ENCODE measurements around the gene GRIN3A.
"Not testable (repeated sequence)": the region's sequence is repeated elsewhere in the genome, so short reads cannot be mapped to it uniquely, and the experiment has no call there.

Gene GRIN3A

DNA sequence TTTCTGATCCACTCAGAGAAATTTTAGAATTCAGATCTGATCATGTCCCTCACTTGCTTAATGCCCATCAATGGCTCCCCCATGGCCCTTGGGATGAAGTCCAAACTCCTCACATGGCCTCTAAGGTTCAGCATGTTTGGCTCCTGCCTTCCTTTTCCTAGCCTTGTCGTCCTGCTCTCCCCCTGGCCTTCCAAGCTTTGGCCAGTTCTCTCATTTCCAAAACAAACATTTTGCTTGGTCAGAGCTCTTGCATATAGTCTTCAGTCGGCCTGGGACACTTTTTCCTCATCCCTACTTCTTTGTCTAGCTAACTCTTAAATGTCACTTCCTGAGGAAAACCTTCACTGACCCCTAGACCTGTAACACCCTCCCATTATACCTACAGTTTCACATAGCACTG lies 106.6 kb downstream of the GRIN3A start:
- no peak for DNase-seq

DNA sequence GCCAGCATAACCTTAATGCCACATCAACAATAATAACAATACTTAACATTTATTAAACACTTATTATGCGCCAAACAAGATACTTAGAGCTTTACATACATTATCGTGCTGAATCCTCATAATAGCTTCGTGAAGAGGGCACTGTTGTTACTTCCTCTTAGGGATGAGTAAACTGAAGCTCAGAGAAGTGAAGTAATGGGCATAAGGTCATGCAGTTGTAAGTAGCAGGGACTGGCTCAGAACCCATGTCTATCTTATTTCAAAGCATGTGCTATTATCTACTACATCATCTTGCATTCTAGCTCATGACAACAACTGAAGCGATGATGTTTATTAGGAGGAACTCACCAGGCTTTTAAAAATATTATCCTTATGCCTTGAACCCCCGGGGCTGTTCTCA lies 108.8 kb downstream of the GRIN3A start:
- no peak for DNase-seq

DNA sequence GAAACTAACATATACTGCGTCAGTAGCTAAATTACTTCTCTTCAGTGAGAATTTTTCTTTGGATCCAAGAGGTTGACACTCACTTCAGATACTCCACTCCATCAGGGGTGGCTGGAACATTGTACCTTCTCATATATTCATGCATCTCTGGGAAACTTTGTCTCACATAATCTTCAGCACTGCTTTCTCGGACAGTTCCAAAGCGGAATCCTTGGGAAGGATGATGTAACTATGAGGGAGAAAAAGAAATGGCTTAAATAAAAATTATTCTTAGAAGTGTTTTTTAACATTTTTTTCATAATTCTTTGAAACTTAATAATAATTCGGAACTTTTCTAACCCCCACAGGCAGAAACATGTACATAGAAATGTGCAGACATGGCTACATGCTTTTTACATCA lies 110.3 kb downstream of the GRIN3A start:
- DNase-seq, result no peak

DNA sequence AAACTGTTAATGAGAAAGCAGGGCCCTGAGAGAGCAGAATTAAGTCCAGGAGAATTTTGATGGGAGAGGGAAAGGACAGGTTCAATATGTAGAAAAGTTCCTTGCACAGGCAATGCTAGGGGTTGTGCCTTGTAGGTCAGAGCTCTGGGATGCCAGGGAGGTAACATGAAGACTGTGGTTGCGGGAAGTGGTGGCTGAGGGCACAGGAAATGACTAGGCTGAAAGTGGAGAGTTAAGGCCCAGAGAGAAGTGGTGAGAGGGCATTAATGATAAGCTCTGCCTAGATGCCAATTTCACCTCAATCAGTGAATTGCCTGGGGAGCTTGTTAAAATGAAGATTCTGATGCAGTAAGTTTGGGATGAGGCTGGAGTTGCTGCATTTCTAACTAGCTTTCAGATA lies 112.2 kb downstream of the GRIN3A start:
- DNase-seq, result no peak

DNA sequence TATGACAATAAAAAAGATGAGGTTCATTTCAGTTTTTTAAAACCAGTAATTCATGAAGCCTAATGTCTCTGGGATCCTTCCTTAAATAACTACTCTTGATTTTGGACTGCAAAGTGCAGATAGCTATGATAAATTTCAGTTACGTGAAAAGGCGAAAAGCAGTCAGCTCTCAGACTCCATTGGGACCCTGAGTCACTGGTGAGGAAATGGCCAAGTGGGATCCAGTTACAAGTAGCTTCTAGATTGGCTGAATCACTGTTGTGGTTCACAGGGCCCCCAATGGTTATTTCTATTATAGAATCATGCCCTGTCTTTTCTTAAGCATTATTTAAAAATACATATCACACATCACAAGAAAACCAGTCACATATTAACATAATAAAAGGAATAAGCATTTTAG lies 112.6 kb downstream of the GRIN3A start:
- no peak for DNase-seq

DNA sequence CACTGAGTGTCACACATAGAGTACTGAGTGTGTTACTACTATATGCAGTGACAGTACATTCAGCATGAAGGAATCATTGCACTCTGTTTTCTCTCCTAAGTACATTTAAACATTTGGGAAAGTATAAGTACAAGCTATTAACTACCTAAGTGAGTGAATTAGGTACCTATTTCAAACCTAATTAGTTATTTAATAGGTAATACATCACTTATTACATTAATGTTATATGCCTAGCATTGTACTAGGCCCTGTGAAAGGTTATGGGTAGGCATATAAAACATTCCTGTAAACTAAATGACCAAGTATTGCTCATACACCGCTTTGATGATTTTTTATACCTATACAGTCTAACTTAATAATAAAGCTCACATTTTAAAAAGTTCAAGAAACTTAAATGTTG lies 118.0 kb downstream of the GRIN3A start:
- DNase-seq, result no peak

DNA sequence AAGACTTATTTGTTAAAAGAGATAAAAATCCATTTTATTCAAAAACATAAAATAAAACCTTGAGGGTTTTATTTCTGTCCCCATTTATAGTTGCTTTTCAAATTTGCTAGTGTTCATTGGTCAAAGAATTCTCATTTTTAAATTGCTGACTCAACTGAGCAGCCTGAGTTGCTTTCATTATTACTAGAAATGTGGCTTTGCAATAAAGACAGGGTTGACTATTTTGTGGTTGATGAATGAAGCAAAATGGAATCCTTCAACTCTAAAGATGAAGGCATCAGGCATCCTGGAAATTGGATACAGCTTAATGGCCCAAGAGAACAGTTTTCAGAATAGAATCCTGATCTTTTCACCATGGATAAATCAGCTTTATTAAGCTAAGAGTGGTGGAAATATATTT lies 119.7 kb downstream of the GRIN3A start:
- DNase-seq, result no peak

DNA sequence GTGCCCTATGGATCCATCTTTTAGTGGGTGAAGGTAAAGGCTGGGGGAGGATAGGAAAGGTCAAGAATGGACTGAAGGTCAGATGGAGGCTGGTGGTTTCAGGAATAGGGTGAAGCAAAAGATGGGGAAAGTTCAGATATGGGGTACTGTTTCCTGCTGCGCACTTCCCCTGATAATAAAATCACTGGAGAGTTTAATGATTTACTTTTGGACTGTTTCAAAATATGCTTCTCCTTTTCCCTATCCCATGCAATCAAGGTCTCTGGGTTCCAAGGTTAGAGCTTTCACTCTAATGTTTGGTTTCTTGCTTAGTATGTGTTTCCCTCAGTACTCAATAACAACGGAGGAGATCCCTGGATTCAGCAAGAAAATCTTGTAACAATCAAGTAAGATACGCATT lies 132.9 kb downstream of the GRIN3A start:
- DNase-seq, result no peak

DNA sequence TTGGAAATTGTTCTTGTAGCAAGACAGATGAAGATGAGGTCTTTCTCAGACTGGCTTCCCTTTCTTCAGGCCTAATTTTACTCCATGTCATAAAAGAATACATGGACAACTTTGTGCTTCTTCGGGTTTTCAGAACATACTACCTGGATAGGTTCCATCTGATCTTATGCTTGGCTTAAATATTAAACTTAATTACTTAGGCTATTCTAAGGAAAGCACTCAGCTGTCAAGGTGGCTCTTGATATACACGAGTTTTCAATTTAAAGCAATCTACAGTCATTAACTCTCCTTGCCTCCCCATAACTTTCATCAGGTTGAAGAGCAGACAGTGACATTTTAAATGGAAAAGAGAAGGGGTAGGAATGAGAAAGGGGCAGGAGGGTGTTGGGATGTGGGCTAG lies 134.2 kb downstream of the GRIN3A start:
- no peak for DNase-seq

DNA sequence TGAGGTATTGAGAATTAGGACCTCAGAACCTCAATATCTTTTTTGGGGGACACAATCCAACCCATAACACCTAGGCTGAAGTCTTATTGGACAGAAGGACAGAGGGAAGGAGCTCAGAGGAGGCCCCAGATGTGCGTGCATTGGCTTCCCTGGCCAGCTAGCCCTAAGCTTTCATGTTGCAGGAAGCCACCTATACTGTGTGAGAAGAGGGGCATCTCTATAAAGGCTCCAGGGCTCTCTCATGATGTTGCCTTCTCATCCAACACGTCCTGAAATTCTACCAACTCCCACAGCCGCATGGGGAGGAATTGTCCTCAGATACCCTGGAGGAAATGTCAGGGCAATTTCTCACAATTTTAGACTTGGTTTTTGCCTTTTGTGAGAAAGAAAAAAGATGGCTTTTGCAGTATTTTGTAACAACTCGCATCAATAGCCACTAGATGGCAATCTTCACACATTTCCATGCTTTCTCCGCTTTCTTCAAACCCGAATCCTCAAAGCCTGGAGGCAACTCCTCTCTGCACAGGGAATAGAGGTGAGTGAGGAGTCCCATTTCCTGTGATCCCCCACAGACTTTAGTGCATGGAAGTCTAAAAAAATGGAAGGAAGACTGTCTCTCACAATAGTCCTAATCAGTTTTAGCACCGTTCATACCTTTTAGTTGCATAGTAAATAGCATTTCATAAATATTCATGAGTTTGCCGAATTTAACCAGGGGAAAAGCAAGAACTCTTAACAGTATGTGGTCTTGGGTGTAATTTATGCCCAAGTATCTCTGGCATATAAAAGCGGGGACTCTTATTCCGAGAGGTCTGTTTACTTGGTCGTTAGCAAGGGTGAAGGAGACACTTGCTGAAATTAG lies 136.3 kb downstream of the GRIN3A start:
- DNase-seq, result peak; percentile 32

DNA sequence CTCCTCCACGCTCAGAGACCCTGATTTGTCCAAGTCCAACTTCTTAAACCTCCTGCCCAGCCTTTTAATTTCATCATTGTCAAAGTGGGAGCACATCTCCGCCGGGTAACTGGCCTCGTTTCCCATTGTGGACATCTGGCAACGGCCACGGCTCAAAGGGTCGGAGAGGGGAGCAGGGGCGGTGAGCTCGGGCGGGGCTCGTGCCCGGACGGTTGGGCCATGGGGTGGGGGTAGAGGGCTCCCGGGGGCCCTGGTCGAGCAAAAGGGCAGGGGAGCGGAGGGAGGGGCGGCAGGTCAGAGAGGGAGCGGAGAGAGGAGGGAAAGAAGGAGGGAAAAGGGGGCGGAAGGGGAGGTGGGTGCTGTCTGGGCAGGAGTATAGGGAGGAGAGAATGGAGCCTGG lies 143.7 kb downstream of the GRIN3A start, which contains the start of gene PPP3R2:
Gene PPP3R2, minus strand, starts transcription at position 174 of the 400 bp plus-strand sequence. Its CDS starts 48 bp downstream, at position 126.
- no peak for DNase-seq

DNA sequence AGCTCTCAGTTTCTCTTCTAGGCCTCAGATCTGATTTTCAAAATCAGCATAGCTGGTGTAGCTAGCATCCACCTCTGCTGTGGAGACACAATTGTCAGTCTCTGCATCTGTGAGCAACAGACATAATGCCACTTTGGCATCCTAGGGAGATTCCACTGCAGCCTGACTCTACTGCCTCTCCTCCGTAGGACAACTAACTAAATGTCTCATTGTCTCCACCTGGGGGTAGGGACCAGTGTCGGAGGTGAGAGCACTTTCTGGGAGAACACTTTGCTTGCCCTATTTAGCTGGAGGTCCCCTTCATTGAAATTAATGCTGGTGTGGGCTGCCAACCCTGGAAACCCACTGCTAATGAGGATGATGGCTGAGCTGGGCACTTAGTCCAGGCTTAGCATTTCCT lies 145.1 kb downstream of the GRIN3A start:
- no peak for DNase-seq

DNA sequence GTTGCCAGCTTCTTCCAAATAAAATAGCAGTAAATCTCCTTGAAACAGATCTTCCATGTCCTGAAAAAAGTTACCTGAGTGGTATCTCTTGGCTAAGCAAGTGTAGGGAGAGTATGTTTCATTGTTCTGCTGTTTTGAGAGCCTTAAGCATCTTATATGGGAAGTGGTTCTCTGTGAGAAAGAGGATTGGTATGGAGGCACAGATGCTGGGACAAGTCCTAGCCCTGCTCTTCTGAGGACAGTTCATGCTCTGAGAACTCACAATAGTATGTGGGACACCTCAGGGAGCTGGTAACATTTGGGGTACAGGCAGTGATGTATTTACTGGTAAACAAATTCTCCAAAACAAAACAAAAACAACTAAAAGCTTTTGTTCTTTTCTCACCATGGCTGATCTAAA lies 145.7 kb downstream of the GRIN3A start:
- DNase-seq, result no peak

DNA sequence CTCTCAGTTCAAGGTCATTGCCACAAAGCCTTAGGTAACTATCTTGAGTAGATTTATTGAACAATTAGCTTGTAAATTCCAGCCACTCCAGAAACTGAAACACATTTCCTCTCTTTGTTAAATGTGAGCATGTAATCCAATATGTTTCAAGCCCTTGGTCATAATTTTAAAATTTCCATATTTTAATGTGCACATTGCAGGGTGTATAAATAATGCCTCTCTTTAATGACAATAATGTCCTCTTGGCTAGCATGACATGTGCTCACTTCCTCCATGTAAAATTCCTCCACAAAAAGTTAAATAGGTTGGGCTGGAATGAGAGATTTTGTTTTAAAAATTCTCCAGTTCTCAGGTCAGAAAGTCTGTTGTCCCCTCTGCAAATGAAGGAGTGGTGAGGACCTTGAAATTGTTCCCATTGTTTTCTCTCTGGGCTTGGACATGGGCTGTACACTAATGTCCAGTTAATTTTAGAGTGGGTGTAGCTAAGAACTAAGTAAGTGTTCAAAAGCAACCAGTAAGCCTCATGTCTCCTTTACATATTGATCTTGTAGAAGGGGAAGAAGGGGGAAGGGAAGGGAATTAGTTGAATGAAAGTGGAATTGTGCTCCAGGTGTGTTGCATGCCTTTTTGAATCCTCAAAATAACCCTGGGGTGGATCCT lies 146.5 kb downstream of the GRIN3A start:
- DNase-seq, result no peak

DNA sequence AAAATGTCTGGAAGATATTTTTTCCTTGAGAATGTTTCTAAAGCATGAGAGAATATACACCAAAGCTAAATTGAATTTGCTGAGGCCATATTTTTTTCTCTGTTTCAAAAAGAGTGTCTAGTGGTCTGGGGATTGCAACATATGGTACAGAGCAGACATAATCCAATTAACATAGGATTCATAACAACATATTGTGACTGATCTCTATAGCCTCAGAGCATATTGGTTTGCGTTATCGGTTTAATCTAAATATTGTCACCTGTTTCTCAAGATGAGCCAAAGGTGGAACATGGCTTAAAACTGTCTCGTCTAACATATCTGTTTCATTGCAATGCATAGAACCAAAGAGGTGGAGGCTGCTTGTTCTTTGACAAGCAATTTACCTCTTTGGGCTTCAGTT lies 147.5 kb downstream of the GRIN3A start:
- DNase-seq, result no peak

DNA sequence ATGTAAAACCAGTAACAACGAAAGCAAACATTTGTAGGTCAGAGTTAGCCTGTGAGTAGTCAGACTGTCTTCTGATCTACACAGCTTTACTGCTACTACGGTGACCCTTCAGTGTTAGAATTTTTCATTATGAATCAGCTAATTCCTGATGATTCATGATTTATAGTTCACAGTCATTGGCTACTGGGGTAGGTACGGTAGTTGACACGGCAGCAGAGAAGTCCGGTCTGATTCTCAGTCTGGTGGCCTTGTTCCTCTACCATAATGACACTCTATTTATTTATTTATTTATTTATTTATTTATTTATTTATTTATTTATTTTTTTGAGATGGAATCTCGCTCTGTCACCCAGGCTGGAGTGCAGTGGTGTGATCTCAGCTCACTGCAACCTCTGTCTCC lies 148.4 kb downstream of the GRIN3A start:
- not testable (repeated sequence) for DNase-seq

DNA sequence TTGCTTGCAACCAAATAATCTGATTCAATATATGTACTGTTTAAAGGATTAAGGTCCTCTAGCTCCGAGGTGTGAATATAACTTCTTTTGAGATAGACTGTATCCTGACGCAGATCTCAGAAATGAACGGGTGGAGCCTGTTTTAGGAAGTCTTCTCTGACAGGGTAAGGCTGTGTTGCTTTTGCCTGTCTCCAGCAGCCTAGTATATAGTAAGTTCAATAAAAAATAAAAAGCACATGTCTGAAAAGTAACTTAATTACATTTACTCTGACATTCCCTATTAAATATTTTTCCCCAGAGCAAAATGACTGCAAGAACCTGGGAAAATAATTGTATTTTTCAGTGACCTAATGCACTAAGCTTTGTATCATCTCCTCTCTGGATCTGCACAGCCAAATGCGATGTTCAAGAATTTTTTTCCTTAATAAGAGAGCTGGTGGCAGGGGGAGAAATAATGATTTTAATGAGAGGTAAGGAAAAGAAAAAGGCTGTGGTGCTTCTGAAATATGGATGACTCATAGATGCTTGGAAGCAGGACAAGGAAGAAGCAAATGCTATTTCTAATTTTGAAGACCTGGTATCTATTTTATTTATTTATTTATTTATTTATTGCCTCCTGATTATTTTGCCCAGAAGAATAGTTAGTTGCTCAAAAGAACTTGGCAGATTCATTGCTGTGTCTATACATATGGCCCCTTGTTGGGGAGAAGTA lies 151.0 kb downstream of the GRIN3A start:
- no peak for DNase-seq

DNA sequence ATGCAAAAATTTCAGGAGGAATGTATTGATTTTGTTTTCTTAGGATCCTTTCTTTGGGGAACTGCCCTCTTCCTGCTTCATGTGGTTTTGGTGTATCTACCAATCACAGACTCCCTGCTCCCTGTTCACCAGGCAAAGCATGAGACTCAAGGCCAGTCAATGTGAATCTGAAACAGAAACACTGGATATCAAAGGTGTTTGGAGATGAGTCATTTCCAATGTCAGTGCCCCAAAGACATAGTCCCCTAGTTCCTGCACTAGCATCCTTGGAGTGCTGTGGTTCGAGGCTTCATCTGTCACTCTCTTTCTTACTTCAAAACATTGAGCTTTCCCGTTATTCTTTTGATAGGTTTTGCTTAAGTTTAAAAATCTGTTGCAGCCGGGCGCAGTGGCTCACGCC lies 151.8 kb downstream of the GRIN3A start:
- no peak for DNase-seq

DNA sequence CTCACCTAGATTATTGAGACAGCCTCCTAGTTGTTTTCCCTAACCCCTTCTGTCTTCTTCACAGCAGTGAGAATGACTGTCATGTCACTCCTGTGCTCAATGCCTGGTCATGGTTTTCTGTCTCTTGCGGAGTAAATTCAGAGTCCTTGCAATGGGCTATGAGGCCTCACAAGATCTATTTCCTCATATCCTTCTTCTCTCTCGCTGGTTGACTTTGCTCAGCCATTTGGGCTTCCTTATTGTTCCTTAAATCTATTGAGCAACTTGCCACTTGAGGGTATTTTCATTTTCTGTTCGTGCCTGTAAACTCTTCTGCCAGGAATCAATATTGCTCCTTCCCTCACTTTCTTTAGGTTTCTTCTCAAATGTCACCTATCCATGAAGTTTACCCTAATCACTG lies 152.7 kb downstream of the GRIN3A start:
- no peak for DNase-seq

DNA sequence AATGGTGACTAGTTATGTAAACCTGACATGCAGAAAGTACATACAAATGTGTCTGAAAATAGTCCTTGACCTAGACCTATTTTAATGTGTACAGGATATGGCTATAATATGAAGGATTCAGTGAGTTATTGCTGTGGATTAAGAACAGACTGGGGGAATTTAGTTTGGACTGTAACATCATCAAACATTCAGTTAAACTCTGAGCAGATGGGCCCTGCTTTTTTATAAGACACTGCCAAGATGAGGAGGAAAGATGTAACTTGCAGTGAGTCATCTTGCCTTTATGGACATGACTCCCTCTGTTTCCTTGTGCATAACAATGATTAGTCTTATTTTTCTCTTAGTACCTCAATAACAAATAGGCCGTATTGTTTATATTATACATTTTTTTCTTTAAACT lies 155.9 kb downstream of the GRIN3A start:
- no peak for DNase-seq

DNA sequence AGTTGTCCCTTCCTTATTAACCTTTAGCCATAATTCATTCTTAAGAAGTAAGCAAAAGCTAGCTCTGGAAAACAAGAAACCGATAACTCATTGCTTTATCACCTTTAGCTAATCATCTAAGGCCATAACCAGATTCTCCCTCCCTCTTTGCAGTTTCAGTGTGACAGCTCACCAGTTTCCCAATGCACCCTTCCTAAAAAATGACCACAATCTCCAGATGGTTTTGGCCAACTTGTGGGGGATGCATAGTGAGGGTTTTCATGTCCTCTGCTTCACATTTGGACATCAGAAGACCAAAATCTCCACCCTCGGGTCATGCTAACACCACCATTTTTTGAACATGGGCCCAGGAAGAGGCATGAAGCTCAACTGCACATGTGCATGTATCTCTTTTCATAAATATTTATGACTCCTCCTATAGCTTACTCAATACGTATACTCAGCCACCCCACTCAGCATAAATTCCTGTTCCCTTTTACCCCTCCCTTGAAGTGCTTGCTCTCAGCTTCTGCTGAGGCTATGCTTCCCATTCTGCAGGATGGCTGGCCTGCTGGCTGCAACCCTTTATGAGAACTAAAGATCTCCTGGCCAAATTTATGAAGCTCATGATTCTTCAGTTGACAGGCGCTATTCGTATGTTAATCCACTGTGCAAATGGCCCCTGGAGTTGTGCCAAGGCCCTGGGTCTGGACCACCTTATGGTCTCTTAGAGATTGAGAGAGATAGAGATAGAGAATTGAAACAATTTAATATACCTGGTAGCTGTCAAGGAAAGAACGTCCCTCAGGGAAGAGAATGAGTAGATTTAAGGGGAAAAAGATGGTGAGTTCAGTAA lies 158.5 kb downstream of the GRIN3A start:
- no peak for DNase-seq

DNA sequence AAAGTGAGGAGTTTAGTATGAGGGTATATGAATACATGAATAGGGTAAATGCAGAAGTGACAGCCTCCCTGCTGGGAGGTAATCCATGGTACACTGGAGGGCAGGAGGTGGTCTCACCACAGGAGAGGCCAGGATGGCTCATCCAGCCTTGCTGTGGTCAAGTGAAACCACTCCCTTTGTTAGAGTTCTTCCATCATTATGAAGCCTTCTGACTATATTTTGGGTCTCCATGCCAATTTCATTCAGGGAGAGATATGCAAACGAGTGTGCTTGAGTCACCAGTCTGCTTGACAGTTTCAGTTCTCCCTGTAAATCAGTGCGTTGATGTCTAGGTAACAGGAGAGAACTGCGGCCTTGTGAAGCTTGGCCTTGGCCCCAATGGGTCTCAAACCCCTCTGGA lies 160.1 kb downstream of the GRIN3A start:
- no peak for DNase-seq

DNA sequence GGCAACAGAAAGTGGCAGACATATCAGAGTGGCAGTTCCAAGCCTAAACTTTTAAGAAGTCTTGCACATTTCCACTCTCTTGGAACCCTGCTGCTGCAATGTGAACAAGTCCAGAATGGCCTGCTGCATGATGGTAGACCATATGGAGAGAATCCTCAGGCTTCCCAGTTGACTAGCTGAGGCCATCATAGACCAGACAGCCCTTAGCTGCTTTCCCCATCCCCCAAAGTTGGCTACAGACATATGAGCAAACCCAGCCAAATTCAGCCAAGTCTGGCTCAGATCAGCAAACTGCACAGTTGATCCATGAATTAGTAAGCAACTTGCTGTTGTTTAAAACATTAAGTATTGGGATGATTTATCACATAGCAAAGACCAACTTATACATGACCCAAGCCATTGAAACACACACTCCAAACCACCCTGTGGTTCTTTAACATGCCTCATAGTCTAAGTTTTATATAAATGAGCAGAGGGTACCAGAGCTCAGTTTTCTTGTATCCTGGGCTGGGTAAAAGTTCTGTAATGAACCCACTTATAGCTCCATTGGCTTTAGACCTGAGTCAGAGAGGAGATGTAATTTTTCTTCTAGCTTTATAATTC lies 163.6 kb downstream of the GRIN3A start:
- no peak for DNase-seq

Data from NCI-H1105 (cell line).